Stimulated activated CD8-positive, alpha-beta memory T cell treated with anti-CD3 and anti-CD28 coated beads, Interleukin-7, amount 100 ng/mL, for 24 hours (primary cell): ENCODE data around the gene OTUD7B.
"Not testable (repeated sequence)": the region's sequence is repeated elsewhere in the genome, so short reads cannot be mapped to it uniquely, and the experiment has no call there.

Experiments used
- DNase-seq: peaks from one replicate; pipeline ENCODE4 v3.0.0-alpha.2; 2020; ENCODE audit warnings: low read depth

The OTUD7B gene

GRCh38 chr1:150010393-150011115 lies at the start of gene OTUD7B:
TSS of gene OTUD7B (minus strand) at chr1:150010726. CDS start at chr1:149977510, 33,216 bp downstream.
- peak; percentile 58 for DNase-seq

GRCh38 chr1:150060260-150060659 lies 49.7 kb upstream of the OTUD7B start:
- DNase-seq = no peak

GRCh38 chr1:150056407-150056806 lies 45.9 kb upstream of the OTUD7B start:
- DNase-seq = no peak

- DNase-seq = not testable (repeated sequence)
Measured at GRCh38 chr1:150055507-150055906, 45.0 kb upstream of the OTUD7B start.

DNA sequence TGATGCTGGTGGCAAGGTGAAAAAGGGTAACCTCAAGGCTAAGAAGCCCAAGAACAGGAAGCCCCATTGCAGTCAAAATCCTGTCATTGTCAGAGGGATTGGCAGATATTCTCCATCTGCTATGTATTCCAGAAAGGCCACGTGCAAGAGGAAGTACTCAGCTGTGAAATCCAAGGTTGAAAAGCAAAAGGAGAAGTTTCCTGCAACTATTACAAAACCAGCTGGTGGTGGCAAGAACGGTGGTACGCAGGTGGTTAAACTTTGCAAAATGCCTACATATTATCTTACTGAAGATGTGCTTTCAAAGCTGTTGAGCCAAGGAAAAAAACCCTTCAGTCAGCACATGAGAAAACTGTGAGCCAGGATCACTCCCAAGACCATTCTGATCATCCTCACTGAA lies 43.4 kb upstream of the OTUD7B start:
- DNase-seq = no peak

DNA sequence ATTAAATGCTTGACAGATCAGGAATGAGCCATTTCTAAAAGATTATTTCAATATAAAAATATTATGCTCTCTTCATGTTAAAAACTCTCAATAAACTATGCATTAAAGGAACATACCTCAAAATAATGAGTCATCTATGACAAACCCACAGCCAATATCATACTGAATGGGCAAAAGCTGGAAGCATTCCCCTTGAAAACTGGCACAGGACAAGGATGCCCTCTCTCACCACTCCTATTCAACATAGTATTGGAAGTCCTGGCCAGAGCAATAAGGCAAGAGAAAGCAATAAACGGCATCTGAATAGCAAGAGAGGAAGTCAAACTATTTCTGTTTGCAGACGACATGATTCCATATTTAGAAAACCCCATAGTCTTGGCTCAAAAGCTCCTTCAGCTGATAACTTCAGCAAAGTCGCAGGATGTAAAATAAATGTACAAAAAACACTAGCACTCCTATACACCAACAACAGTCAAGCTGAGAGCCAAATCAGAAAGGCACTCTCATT lies 41.4 kb upstream of the OTUD7B start:
- not testable (repeated sequence) for DNase-seq

GRCh38 chr1:150051089-150051373 lies 40.5 kb upstream of the OTUD7B start:
- DNase-seq = no peak

GRCh38 chr1:150049926-150050325 lies 39.4 kb upstream of the OTUD7B start:
- DNase-seq = no peak

- no peak for DNase-seq
Measured at GRCh38 chr1:150034336-150034735, 23.8 kb upstream of the OTUD7B start.

DNA sequence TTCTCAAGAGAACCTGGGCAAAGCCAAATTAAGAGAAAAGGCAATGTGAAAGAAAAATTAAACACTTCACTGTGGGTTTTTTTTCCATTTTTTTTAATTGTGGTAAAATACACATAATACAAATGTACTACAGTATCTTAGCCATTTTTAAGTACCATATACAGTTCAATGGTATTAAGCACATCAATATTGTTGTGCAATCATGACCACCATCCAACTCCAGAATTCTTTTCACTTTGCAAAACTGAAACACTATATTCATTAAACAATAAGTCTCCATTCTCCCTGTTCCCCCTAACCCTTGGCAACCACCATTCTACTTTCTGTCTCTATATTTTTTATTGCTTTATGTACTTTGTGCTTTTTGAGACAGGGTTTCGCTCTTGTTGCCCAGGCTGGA lies 17.8 kb upstream of the OTUD7B start:
- DNase-seq = no peak

DNA sequence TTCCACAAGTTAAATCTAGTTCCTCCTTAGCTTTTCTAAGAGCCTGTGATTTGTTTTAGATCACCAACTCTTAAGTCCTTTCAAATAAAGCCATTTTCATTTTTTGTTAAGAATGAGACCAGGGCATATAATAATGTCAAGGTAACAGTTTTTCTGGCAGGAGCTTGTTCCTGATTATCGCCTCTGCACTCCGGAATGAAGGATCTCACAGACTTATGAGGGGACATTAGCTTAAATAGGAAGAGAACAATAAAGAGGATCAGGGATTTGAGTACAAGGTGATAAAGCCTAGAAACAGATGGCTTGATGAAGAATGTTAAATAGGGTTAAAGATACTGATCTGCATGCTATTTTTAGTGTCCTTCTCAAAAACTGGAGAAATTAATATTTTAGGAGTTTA lies 13.6 kb upstream of the OTUD7B start:
- no peak for DNase-seq

DNA sequence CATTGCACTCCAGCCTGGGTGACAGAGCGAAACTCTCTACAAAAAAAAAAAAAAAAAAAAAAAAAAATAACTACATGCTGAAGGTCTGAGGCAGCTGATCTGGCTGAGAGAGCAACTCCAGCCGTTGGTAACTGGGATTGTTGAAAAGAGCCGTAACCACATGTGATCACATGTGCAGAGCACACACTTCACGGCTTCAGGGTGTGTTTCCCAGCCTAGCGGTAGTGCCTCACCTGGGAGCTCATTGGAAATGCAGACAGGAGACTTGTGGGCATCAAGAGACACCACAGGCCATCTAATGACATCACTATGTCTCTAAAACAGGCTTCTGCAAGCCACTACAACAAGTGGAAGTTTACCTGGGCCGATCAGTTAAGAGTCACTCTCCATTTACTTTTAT lies 11.8 kb upstream of the OTUD7B start:
- no peak for DNase-seq

DNA sequence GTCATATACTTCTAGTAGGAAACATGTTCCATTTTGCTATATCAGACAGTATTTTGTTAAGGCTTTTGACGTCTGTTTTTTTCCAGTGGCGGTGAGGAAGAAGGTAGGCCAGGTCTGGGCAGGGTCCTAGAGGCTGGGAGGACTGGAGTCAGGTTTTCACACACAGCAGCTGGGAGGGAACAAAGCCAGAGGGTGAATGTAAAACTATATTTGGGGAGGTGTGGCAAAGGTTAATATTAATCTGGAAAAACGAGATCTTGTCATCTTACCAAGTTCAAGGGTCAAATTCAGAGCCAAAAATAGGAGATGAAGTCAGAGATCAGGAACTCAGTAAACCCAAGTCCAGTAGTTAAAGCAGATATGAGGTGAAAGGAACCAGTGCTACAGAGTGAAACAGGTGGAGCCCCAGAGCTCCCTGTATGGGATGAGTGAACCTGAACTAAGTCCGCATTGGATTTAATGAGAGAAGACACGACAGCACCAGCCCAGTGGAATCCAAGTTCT lies 10.7 kb upstream of the OTUD7B start:
- no peak for DNase-seq

DNA sequence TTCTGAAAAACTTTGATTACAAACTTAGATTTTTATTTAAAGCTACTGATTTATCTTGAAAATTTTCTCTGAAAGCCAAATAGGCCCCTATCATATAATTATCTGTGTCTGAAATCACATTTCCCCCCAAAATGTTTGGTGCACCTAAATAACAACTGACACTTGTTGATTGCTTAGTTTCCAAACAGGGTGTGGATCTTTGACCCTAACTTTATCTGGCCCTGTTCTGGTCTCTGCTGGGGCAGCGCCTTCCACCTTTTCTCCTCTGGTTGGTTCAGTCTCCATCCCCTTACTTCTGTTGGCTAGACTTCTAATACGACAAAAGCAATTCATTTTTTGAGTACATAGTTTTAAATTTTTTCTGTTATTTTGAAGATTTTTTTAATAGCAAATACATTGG lies 10.2 kb upstream of the OTUD7B start:
- no peak for DNase-seq

DNA sequence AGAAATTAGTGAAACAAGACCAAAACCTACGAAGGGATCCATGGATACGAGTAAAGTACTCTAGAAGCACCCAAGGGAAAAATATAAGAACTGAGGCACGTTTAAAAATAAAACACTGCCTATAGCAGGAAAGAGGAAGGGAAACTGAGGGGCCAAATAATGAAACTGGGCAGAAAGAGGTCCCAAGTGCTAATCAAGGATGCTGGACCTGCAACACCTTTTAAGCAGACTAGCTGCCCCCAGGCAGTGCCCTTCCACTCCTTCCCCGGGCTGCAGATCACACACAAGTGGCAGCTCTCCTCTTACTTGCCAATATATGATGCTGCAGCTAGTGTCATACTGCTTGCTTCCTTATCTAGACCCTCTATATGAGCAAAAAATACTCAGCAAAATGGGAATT lies 7.6 kb upstream of the OTUD7B start:
- DNase-seq = no peak

DNA sequence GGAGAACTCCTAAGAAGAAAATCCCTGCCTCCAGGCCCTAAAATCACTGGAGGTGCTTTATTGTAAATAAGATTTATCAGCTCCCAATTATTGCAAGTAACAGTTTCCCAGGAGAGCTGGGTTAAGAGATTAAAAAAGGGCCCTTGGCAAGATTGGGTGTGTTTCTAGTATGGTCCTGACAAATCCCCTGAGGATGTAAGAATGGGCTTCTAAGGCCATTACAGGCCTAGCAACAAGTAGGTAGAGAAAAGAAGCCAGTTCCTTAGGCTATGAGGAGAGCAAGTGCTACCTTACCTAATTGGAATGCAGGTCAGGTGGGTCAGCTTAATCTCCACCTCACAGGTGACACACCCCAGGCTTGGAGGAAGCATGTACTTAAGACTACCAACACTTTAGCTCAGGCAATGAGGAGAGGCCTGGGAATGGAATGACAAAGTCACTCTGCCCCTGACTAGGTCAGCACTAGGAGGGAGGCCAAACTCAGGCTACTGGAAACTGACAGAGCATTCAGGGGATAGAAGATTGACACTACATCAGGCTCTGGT lies 6.8 kb upstream of the OTUD7B start:
- no peak for DNase-seq

DNA sequence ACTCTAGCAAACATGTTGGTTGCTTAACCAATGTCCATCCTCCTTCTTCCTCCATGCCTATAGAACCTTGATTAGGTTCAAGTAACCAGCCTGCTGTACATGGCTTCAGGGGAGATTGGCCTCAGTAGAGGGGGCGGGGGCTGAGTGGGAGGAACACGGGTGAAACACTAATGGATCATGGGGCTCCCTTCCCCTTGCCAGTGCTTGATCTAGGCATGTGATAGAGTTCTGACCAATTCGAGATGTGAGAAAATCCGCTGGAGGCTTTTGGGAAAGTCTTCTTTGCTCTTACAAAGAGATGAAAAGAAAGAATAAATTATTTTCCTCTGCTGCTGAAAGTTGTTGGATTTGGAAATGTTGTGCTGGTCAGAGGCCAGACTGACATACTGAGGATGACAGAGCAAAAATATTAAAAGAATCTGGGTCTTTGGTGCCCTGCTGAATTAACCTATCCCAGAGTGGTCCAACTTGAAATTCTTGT lies 5.2 kb upstream of the OTUD7B start:
- DNase-seq = no peak

GRCh38 chr1:150012611-150013010 lies 2.1 kb upstream of the OTUD7B start:
- no peak for DNase-seq

DNA sequence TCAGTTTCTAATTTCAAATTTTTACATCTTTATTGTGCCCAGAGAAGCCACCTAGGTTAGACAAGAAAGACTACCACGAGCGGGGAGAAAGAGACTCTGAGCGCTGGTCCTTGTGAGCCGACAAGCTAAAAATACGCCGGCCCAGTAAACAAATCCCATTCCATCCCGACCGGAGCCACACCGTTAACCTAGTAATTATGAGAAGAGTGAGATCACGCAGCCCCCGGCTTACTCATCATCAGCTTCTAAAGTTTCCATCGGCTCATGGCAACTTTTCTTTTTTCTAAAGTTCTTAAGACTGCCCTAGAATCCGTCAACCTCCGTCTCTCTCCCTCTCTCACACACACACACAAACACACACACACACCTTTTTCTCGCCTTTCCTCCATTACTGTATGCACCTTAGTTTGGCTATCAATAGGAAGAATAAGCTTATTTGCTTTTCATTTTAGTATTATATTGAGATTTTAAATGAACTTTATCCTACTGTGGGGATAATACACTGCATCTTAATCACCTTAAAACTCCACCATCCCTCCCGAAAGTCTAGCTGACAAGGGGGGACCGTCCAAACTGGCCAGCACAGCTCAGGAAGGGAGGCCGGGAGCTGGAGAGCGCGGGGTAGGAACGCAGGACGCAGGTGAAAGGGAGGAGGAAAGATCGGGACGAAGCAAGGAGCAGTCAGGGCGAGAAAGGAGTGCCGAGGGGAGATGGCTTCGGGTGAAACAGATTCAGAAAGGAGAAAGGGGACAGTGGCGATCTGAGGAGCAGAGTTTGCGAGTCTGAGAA lies 728 bp downstream of the OTUD7B start:
- no peak for DNase-seq

DNA sequence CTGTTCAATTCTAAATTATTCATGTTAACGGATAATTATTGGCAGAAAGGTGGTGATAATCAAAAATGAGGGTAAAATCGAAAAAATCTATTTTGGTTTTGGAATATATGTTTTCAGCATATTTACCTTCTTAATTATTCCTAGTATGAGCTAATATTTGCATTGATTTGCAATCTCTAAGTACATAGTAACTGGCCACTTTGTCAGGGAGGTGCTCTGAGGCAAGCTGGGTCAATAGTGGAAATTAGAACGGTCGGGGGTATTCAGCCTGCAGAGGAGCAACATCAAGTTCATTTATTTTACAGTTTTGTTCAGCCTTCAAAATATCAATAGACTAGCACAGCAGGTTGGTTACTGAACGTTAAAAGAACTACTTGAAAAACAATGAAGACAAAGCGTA lies 1.8 kb downstream of the OTUD7B start:
- DNase-seq = no peak

GRCh38 chr1:150006881-150007421 lies 3.6 kb downstream of the OTUD7B start:
- no peak for DNase-seq

DNA sequence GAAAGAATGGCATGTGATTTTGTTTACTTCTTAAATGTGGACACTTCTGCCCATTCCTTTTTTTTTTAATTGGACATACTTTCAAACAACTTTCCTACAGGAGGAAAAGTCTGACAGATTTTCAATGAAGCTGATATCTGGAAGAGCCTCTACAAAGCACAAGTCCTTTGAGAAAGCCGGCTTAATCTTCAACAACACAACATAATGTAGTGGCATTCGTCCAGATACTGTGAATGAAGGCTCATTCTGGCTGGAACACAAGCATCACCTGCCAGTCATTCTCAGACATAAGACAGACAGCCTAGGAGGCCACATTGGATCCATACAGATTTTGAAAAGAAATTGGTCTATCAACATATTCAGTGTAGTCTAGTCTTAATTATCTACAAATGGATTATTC lies 4.9 kb downstream of the OTUD7B start:
- no peak for DNase-seq

- DNase-seq = no peak
Measured at GRCh38 chr1:150003801-150004200, 6.7 kb downstream of the OTUD7B start.
